GM19468 (cell line): Measurements from ENCODE around the gene BTBD9.

Experiments used
- ATAC-seq: cut with Tn5 transposase; IDR thresholded peaks from one replicate; pipeline ENCODE4 v1.9.1; 2021; ENCODE audit warnings: mild to moderate bottlenecking, moderate library complexity, moderate number of reproducible peaks; ENCODE audit not compliant: unreplicated experiment; ENCODE audit errors: extremely low read depth

The BTBD9 gene

DNA sequence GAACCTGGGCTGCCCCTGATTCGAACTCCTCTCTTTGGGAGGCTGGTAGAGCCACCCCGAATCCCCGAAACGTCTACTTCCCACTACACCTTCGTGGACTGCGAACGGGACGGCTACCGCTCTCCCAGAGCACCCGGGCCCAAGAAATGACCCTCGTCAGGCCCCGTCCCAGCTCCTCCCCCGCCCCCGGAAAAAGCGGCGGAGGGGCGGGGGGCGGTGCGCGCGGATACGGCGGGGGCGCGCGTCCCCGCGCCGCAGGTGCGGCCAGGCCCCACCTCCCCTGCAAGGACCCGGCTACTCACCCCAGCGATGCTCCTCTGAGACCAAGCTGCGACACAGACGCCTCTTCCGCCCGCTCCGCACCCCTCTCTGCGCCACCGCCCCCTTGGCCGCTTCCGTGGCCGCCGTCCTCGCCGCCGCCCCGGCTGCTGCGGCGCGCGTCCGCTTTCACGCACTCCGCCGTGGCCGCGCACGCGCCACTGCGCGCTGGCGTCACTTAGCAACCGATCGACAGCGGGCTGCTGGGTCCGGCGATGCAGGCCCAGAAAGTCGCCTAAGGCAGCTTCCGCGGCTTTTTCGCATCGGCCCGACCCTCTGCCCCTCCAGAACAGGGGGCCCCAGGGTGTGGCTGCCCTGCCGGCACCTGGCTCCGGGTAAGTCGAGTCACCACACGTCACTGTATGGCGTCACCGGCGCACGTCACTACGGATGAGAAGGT lies at the start of gene BTBD9:
Gene BTBD9, minus strand, starts transcription at position 432 of the 718 bp plus-strand sequence.
- ATAC-seq: peak; percentile 43

DNA sequence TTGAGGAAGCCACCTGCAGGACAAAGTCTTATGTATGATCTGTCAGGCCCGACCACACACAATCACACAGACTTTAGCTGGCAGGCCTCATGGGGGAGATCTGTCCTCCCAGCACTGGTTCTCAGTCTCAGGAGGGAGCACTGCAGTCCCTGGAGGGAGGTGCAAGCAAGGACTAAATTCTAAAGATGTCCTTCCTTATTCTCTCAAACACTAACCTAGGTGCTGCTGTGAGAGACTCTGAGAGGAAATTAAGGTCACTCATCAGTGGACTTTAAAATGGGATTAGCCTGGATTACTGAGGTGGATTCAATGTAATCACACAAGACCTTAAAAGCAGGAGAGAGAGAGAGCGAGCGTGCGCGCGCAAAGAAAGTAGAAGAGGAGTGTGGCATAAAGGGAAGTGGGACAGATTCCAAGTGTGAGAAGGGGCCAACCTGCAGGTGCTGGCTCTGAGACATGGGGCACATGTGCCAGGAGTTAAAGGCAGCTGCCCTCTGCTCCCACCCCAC lies 48.9 kb upstream of the BTBD9 start:
- ATAC-seq: no peak

DNA sequence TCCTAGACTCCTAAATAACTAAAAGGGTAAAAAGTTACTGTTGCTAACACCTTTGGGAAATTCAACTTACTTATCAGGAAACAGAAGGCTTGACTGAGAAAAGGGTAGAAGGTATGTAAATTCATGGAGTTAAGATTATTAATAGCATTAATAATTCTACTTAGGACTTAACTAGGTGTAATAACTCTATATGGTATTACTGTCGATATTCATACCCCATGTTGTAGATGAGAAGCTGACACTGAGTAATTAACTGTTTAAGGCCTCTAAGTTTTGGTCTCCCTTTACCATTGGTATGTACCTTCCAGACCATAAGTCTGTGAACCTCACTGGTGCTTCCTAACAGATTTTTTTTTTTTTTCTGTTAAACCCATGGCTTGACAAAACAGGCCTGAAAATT lies 47.8 kb upstream of the BTBD9 start:
- ATAC-seq: no peak

DNA sequence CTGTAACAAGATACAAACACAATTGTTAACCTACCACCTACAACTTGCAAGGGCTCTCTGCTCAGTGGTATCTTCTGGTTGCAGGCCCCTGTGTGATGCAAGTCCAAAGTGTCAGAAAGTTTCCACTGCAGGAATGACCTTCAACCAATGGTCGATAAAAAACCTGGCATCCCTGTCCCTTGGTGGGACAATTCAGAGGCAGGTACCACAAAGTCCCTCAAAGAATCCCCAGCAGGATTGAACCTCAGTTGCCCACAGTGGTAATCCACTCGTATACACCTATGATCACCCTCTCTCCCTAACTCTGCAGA lies 47.3 kb upstream of the BTBD9 start:
- no peak for ATAC-seq

DNA sequence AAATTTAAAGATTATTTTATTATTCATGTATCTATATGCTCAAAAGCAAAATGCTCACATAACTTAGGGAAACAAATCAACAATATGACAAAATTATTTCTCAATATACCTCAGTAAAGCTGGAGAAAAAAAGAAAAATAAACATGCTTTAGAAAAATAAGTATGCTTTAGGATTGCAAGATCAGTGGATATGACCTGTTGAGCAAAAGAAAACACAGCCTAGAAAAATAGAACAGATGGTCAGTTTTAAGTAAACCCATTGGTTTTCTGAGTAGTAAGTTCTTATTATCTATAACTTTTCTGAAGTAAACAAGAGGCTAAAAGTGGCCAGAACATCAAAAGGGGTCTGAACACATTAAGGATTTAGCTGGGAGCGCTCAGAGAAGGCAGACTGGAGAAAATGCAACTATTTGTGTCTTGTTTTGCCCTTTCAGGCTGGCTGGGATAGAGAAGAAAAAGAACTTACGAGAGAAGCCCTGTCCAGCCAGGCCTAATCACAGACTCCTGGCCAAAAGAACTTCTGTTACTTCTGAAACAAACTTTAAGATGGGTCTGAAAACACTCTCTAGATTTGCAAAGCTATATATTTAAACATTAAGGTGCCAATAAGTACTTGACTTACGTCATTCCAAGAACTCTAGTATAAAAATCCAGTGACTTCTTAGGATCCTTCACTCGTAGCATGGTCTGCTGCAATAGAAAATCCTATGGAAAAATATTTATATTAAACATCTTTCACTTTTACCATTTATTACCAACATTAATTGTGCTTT lies 46.7 kb upstream of the BTBD9 start:
- no peak for ATAC-seq

DNA sequence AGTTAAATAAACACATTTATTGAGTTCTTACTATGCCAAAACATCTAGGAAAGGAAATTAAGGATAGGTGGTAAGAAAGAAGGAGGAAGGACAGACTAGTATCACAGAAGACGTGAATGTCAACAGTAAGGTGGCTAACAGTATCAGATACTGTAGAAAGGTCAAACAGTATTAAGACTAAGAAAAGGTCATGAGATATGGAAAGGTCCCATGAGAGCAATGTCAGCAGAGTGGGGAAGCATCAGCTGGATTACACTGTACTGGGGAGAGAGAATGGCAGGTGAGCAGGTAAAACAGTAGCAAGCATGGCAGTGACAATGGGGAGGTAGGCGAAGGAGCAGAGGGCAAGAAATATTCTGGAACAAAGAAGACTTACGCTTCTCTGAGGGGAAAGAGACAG lies 45.2 kb upstream of the BTBD9 start:
- ATAC-seq: no peak

DNA sequence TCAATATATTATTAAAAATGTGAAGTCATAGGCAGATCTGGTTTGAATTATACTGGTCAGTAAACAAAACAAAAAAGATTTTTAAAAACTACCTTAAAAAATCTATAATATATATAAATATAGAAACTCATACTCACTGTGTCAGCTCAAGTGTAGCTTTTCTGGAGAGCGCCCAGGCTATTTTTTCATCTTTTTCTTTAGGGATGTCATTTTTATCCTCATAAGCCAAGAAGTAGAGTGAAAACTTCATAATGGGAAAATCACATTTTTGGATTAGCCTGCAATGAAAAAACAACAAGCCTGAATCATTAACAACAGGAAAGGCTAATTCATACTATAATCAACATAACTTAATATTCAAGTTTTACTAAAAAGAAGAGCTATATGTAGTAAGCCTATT lies 44.5 kb upstream of the BTBD9 start:
- ATAC-seq: no peak

DNA sequence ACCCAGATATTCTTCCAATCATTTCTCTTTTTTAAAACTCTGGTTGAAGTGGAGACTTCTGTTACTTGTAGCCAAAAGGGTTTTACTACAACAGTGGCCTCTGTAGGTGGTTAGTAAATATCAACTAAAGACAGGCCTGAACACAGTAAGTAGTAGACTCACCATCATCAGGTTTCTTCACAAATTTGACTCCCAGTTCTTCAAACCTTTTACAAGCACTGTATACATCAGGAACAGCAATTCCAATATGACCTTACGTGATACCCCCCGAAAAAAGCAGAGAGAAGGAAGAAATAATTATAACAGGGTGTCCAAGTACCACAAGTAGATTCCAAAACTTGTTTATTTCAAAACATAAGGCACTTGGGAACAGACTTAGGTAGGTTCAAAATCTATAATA lies 42.1 kb upstream of the BTBD9 start:
- no peak for ATAC-seq

DNA sequence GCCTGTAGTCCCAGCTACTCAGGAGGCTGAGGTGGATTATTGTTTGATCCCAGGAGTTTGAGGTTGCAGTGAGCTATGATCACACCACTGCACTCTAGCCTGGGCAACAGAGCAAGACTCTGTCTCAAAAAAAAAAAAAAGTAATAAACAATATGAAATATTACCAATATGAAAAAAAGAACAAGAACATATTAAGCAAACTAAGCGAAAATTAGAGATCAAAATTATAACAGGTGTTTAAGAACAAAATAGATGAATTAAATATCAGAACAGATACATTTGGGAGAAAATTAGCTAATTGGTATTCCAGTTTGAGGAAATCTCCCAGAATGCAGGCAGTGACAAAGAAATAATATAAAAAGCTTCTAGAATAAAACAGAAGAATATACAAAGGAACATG lies 39.9 kb upstream of the BTBD9 start:
- no peak for ATAC-seq

DNA sequence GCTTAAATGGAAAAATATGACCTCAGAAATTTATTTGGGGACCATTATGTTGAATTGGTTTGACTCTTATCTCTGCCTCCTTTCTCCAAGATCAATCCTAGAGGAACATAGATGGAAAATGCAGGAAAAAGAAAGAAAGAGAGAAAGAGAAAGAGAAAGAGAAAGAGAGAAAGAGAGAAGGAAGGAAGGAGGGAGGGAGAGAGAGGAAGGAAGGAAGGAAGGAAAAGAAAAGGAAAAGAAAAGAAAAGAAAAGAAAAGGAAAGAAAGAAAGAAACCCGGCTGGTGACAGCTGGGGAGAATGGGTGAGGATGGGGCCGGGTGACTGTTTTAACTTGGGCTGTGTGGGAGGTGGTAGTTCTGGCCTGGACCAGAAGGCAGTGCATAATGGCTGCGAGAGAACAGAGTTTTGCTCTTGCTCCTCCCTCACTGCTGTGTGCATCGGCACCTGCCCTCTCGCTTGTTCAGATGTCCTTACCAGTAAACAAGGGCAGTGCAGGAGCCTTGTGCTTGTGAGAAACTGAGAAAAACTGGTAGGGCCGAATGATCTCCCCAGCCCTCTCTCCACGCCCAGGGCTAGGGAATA lies 38.5 kb upstream of the BTBD9 start:
- ATAC-seq: no peak

DNA sequence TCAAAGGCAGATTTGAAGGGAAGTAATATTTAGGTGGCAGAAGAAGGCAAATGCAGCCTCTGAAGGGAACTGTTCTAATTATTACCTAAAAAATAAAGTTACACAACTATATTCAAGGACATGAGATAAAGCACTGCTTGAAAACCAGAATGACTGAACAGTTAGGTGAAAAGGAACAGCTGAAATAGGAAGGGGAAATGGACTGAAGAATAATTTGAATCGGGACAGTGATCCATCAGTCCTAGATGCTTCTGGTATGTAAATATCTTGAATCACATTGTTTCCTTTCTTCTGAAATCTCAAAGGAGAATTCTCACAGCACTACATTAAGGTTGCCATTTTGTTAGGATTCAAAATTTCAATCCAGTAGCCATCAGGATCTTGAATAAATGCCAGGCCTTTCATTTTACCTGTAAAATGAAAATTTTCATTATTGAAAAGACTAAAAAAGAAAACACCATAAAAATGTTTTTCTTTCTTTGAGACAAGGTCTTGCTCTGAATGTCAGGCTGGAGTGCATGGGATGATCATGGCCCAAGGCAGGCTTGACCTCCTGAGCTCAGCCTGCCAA lies 37.3 kb upstream of the BTBD9 start:
- no peak for ATAC-seq

DNA sequence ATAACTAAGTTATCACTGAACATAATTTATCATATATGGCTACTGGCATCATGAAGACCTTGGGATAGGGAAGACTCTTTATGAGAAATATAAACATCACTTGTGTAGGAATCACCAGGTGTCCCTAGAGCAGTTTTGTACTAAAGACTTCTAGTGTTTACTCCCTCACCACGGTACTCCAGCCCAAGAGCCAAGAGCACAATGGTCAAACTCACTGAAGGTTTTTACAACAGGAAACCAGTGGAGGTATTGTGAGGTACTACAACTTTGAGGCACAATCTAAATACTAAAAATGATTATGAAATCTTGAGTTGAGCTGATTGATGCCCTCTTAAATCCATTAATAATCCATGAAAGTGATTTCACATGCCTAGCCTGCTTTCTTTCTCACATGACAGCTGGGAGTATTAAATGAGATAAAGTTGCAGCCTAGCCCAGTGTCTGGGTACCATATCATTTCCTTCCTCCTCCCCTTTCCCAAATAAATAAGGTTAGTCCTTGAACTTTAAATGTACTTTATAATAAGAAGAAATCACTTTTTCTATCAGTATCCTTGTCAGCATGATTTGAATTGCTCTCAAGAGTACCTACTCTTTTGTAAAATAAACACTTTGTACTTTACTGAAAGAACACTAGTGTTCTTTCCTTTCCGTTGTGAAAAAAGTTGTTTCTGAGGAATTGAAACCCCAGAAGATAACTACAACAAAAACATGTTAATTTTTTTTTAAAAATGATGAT lies 36.7 kb upstream of the BTBD9 start:
- no peak for ATAC-seq

DNA sequence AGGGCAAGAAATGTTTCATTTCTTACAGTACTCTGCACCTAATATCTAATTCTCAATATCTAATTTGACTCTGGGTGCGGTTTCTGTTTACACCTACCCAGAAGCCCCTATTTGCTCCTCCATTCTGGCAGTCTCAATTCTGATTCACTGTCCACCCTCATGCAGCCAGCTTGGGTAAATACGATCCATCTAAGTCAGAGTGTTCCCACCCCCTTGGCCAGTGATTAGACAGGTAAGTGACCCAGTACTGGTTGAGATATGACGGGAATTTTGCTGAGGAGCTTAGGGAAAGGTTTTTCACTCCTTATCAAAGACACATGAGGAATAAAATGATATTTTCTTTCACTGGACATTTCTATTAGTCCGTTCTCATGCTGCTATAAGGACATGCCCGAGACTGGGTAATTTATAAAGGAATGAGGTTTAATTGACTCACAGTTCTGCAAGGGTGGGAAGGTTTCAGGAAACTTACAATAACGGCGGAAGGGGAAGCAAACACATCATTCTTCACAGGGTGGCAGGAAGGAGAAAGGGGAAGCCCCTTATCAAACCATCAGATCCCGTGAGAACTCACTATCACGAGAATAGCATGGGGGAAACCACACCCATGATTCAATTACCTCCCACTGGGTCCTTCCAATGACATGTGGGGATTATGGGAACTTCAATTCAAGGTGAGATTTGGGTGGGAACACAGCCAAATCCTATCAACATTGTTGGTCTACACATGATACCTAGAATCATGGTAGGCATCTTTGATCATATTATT lies 33.9 kb upstream of the BTBD9 start:
- no peak for ATAC-seq

DNA sequence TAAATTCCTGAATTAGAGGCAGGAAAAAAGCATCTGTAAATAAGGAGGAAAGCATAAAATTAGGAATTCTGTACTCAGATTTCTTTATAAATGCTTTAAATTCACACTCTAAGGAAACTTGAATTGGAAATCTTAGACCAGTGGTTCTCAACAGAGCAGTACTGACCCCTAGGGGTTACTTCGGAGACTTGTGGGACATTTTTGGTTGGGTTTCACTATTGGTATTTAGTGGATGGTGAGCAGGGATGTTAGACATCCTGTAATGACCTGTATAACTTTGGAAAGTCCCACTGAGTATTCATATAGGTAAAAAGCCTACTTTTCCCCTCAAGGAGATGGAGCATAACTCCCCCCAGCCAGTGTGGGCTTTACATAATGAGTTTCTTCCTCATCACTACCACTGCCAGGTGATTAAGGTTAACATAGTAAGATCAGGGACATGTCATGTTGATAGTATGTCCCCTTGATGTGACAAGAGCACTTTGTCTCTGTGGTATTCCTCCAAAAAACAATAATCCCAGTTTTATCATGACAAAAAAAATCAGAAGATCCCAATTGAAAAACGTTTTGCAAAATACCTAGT lies 32.2 kb upstream of the BTBD9 start:
- peak; percentile 27 for ATAC-seq

DNA sequence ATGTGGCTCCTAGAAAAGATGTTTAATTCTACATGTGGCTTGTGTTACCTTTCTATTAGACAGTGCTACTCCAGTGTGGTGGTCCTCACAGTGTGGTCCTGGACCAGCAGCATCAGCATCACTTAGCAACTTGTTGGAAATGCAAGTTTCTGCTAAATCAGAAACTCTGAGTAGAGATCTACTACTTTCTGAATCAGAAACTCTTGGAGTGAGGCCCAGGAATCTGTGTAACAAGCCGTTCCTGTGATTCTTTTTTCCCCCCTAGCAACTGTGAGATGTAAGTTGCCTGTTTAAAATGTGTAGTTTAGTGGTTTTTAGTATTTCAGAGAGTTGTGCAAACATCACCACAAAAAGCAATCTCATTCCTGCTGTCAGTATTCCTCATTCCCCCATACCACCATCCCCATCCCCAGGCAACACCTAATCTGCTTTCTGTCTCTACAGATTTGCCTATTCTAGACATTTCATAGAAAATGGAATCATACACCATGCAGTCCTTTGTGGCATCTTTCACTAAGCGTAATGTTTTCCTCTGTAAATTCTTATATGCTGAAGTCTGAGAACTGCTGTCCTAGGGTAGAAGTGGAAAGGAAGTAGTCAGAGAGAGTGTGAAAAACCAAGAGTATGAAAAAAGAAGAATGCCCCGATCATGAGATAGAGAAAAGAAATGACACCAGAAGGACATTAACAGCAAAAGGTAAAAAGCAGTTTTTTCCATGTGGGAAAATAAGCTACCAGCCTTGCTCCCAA lies 18.9 kb upstream of the BTBD9 start:
- no peak for ATAC-seq

DNA sequence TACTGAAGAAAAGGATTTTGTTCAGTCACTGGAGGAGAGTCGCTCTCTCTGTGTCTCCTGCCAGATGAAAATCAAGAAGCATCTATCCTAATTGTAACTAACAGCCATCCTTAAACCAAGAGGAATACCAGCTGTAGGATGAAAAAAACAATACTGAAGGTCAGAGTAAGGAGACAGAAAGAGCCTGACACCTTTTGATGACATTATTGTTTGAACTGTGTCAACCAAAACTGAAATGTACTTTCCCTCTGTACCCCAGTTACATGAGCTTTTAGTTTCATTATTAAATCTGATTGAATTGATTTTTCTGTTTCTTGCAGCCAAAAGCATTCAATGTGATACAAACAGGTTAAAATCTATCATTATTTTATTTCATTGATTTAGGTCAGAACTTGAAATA lies 17.2 kb upstream of the BTBD9 start:
- ATAC-seq: no peak

DNA sequence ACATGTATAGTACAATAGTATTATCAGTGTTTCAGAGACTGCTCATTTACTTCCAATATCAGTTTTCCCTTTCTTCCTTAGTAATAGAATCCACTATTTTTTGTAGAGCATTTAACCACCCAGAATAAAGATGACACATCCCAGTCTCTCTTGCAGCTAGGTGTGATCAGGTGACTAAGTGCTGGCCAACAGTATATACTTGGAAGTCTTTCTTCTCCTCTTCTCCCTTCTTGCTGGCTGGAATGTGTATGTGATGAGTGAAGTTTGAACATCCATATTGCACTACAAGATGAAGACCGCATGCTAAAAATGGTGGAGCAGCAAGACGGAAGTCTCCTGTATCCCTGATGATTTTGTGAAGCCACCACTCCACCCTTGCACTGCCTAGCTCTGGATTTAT lies 14.5 kb upstream of the BTBD9 start:
- ATAC-seq: no peak

DNA sequence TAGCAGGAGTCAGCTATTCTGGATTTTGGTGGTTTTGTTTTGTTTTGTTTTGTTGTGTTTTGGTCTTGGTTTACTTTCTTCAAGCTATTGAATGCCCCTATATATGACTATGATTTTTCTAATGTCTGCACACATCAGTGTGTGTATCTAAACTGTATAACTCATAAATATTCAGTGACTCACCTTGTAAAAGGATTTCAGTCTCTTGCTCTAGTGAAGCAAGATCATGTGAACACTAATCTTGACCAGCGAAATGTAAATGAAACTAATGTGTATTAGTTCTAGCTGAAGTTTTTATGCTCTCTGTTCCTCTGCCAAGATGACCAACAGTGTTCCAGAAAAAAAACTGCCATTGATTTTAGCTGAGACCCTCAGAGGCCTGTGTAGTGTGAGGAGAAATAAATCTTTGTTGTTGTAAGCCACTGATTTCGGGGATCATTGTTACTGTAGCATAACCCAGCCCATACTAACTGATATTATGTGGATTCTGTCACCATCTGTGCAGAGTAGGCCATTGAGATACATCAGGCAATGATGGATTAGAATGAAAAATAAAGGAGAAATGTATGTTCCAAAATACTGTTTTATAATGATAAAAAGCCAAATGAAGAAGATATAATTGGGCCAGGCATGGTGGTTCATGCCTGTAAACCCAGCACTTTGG lies 11.5 kb upstream of the BTBD9 start:
- ATAC-seq: no peak
